HFFc6 (cell line): ENCODE data around the gene CELF4. TPM values are rescaled to one million over a fixed set of nuclear protein-coding genes. Genes with fewer than 3 reads are reported as not detected.

ENCODE experiments used
- DNase-seq: peaks from one replicate; pipeline ENCODE4 v3.0.0-alpha.2; 2018
- H3K27ac Mint-ChIP-seq: 2 replicates; pipeline ENCODE4 v1.8.0; 2020; ENCODE audit warnings: mild to moderate bottlenecking, mixed read lengths
- H3K27me3 Mint-ChIP-seq: 2 replicates; pipeline ENCODE4 v1.8.0; 2021; ENCODE audit warnings: mild to moderate bottlenecking, moderate library complexity, mixed read lengths; ENCODE audit not compliant: insufficient read depth
- H3K36me3 Mint-ChIP-seq: 2 replicates; pipeline ENCODE4 v1.8.0; 2021; ENCODE audit warnings: low read depth, mixed read lengths
- H3K4me1 Mint-ChIP-seq: 2 replicates; pipeline ENCODE4 v1.8.0; 2020; ENCODE audit warnings: low read depth, mixed read lengths
- H3K4me3 Mint-ChIP-seq: 2 replicates; pipeline ENCODE4 v1.8.0; 2020; ENCODE audit warnings: mild to moderate bottlenecking, moderate library complexity, mixed read lengths
- H3K9me3 Mint-ChIP-seq: 2 replicates; pipeline ENCODE4 v1.8.0; 2020; ENCODE audit warnings: mild to moderate bottlenecking, mixed read lengths
- CTCF ChIP-seq: fragments of 200-600 bp; sonication (generic); IDR thresholded peaks from 2 replicates; pipeline ENCODE4 v1.5.0; 2021; ENCODE audit warnings: antibody characterized with exemption, mild to moderate bottlenecking
- total RNA-seq, 6 experiments: library from RNA; stranded (reverse); fragmentation: NEBNext Ultra II Directional; extraction: Animal tissue kit (Norgen Biotek cat#: 25700); gene quantifications; 2 replicates in 1 of 6; 3 replicates in 5 of 6; pipeline ENCODE4 v1.2.3, GENCODE V29; 2021

The CELF4 gene
- total RNA-seq, 6 experiments from 2014 or later, result not detected

- DNase-seq, result no peak
- H3K4me3 Mint-ChIP-seq, result no peak overlapping the region
- H3K4me1 Mint-ChIP-seq, result peaks cover 28% of the 10 kb centered on the region
- H3K27ac Mint-ChIP-seq, result no peak overlapping the region
- H3K36me3 Mint-ChIP-seq, result no peaks in the 10 kb centered on the region
- H3K9me3 Mint-ChIP-seq, result no peaks in the 10 kb centered on the region
- H3K27me3 Mint-ChIP-seq, result peaks cover 50% of the 10 kb centered on the region
- no peak for TF ChIP-seq CTCF
Measured at GRCh38 chr18:37442477-37442876, 123.1 kb downstream of the CELF4 start.

- H3K27ac Mint-ChIP-seq, result no peak overlapping the region
- no peaks in the 10 kb centered on the region for H3K9me3 Mint-ChIP-seq
- peaks cover 52% of the 10 kb centered on the region for H3K27me3 Mint-ChIP-seq
- no peak for DNase-seq
- no peaks in the 10 kb centered on the region for H3K36me3 Mint-ChIP-seq
- no peak overlapping the region for H3K4me3 Mint-ChIP-seq
- no peak for TF ChIP-seq CTCF
- H3K4me1 Mint-ChIP-seq, result peaks cover 28% of the 10 kb centered on the region
Measured at GRCh38 chr18:37441821-37442220, 123.8 kb downstream of the CELF4 start.

DNA sequence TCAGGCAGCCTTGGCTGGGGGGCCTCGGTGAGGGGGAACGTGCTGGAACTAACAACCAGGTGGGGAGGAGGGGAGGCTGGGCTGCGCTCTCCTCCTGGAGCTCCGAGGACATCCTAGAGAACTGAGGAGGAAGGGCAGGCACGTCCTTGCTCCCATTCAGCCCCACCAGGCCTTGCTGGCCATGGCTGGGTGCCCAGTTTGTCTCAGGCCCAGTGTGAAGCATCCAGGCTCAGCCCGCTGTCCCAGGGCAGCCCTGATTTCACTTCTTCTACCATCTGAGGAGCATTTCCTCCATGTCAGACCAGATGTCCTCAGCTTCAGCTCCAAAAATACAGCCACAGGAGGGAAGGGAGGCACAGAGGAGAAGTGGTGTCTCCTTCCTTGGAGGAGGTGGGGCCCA, 125.4 kb downstream of the CELF4 start:
- H3K36me3 Mint-ChIP-seq, result no peaks in the 10 kb centered on the region
- peaks cover 53% of the 10 kb centered on the region for H3K27me3 Mint-ChIP-seq
- DNase-seq, result no peak
- no peak overlapping the region for H3K4me3 Mint-ChIP-seq
- peaks cover 20% of the 10 kb centered on the region for H3K4me1 Mint-ChIP-seq
- no peak overlapping the region for H3K27ac Mint-ChIP-seq
- H3K9me3 Mint-ChIP-seq, result no peaks in the 10 kb centered on the region
- TF ChIP-seq CTCF, result no peak

DNA sequence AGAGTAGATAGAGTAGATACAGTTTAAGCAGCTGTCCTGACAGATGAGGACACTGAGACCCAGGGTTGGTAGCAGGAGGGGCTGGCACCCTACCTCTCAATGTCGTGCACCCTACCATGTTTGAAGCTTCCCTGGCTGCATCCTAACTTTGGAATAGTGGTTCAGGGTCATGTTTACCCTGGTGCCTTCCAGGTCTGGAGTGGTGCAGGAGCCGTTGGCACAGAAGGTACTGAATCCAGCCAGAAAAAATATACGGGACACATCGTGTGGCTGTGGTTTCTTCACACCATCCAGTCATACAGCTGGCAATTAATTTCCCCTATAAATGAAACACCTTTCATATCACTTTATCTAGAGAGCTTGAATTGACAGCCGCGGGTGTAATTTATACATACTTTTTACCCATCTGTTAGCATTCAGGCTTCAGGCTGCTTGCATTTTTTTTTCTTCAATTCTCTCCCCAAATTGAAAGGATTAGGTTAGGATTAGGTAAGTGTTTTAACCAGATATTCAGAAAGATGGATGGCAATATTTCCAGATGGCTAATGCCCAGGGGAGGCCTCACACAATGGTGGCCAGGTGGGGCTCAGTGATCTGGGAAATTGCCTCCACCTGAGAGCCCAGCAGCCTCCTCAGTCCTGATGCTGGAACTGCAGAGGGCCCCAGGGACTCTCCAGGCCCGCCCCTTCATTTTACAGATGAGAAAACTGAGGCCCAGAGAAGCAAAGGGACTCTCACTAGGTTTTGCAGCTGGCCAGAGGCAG, 127.0 kb downstream of the CELF4 start:
- Mint-ChIP-seq H3K27ac (no peak overlapping the region), H3K27me3 (peaks cover 55% of the 10 kb centered on the region), H3K4me3 (no peak overlapping the region), H3K36me3 (no peaks in the 10 kb centered on the region), H3K4me1 (peaks cover 8% of the 10 kb centered on the region), H3K9me3 (no peaks in the 10 kb centered on the region)
- no peak for TF ChIP-seq CTCF
- no peak for DNase-seq

DNA sequence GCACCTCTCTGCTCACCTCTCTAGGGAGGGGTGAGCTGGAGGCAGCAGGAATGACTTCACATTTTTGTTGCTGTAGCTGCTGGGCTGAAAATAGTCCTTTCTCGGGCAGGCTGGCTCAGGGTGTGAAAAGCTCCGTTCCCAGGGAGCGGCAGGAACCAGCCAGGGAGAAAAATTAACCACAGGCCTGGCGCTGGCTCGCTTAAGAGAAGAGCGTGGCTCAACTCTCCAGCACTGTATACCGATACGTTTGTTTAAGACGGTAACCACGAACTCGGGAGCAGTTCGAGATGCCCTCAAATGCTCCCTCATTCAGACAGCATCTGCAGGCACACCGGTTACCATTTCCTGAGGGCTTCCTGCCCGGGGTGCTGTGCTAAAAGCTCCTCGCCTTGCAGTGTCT, 129.6 kb downstream of the CELF4 start:
- no peak for TF ChIP-seq CTCF
- Mint-ChIP-seq H3K4me3 (no peak overlapping the region), H3K27ac (no peak overlapping the region), H3K9me3 (no peaks in the 10 kb centered on the region), H3K36me3 (no peaks in the 10 kb centered on the region), H3K27me3 (peaks cover 37% of the 10 kb centered on the region), H3K4me1 (peaks cover 3% of the 10 kb centered on the region)
- no peak for DNase-seq
